Brain microvascular endothelial cell (primary cell): ENCODE data around the gene CENPVL2.
A peak's percentile ranks its signal among the peaks of the same experiment; 100 is the strongest.
"Not testable (repeated sequence)": the region's sequence is repeated elsewhere in the genome, so short reads cannot be mapped to it uniquely, and the experiment has no call there.

Experiments used
- DNase-seq: peaks from one replicate; pipeline ENCODE4 v3.0.0-alpha.2; 2020
- H3K27ac ChIP-seq: fragments of 250-450 bp; sonication (Bioruptor Pico); 2 replicates; pipeline ENCODE4 v1.5.1; 2020; ENCODE audit warnings: mild to moderate bottlenecking, moderate library complexity
- H3K27me3 ChIP-seq: fragments of 250-450 bp; sonication (Bioruptor Pico); replicated peaks from 2 replicates; pipeline ENCODE4 v1.5.1; 2020; ENCODE audit warnings: mild to moderate bottlenecking
- H3K36me3 ChIP-seq: fragments of 250-450 bp; sonication (Bioruptor Pico); replicated peaks from 2 replicates; pipeline ENCODE4 v1.5.1; 2020; ENCODE audit warnings: mild to moderate bottlenecking
- H3K4me3 ChIP-seq: 2 replicates; pipeline ENCODE4 v1.5.1; 2011; ENCODE audit warnings: low read depth, mild to moderate bottlenecking, control low read depth, low read length, moderate library complexity
- in situ Hi-C: cut with HindIII; loops from 2 replicates; pipeline ENCODE4 v1.10.0; 2017; ENCODE audit warnings: low sequenced_read_pairs, low pct_ligation_motif_present
- TF ChIP-seq, protein P1 (sequence below): IDR thresholded peaks from 2 replicates; pipeline ENCODE4 v1.5.1; 2011; ENCODE audit warnings: low read depth, mild to moderate bottlenecking, moderate library complexity, low read length, control low read depth, inconsistent platforms; ENCODE audit errors: missing control alignments

Gene CENPVL2

DNA sequence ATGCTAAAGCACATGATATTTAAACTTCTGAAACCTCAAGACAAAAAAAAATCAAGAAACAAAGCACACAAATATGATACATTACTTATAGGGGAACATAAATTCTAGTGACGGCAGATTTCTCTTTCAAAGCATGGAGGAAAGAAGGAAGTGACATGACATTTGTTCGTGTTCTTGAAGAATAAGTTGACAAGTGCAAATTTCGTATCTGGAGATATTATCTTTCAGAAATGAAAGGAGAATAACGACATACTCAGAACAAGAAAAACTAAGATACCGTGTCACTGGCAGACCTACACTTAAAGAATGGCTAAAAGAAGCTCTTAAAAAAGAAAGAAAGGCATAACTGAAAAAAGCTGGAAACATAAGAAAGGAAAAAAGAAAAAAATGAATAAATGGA, 16.6 kb downstream of the CENPVL2 start:
- TF ChIP-seq, protein P1, sequence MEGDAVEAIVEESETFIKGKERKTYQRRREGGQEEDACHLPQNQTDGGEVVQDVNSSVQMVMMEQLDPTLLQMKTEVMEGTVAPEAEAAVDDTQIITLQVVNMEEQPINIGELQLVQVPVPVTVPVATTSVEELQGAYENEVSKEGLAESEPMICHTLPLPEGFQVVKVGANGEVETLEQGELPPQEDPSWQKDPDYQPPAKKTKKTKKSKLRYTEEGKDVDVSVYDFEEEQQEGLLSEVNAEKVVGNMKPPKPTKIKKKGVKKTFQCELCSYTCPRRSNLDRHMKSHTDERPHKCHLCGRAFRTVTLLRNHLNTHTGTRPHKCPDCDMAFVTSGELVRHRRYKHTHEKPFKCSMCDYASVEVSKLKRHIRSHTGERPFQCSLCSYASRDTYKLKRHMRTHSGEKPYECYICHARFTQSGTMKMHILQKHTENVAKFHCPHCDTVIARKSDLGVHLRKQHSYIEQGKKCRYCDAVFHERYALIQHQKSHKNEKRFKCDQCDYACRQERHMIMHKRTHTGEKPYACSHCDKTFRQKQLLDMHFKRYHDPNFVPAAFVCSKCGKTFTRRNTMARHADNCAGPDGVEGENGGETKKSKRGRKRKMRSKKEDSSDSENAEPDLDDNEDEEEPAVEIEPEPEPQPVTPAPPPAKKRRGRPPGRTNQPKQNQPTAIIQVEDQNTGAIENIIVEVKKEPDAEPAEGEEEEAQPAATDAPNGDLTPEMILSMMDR = no peak
- Histone ChIP-seq H3K27ac (no peak overlapping the region), H3K36me3 (no peaks in the 10 kb centered on the region), H3K4me3 (no peak overlapping the region), H3K27me3 (no peaks in the 10 kb centered on the region)
- DNase-seq = no peak
- in situ Hi-C loops = no loop called here

DNA sequence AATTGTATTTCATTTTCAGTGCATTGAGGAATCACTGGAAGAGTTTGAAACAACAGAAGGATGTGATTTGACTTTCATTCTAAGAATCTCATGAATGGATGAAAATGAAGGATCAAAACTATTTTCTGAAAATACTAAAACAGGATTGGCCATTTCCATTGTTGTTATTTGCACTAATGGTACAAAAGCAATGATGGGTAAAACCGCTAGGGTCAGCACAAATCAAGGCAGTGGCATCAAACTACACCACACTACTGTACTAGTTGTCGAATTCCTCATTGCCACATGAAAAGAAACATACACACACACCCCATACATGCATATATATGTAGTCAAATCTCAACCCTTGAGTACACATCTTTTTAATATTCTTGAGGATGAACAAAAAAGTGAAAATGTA, 39.3 kb downstream of the CENPVL2 start:
- no peak overlapping the region for H3K4me3 ChIP-seq
- in situ Hi-C loops = no loop called here
- DNase-seq = no peak
- TF ChIP-seq, protein P1 = no peak
- H3K27me3 ChIP-seq = no peaks in the 10 kb centered on the region
- no peak overlapping the region for H3K27ac ChIP-seq
- H3K36me3 ChIP-seq = no peaks in the 10 kb centered on the region

DNA sequence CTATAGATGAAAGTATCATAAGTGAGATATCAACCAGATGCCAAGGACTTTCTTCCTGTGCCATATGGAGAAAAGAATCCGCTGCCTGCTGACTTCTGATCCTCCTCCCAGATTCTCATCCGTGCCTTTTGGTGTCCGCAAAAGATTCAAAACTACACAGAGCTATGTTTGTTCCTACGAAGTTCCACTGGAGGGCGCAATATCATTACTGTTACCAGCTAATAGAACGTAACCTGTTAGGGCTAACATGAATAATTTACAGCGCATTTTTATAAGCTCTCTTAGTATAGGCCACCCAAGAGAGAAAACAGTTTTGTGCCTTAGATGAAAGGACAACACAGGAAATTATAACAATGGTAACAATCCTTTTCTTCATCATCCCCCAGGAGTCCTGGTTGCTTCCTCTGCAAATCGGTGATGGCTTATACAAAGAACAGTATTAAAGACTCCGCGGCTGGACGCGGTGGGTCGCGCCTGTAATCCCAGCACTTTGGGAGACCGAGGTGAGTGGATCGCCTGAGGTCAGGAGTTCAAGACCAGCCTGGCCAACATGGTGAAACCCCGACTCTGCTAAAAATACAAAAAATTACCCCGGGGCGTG, 41.1 kb downstream of the CENPVL2 start:
- TF ChIP-seq, protein P1 = peak; percentile 49
- in situ Hi-C loops = no loop called here
- peak; percentile 32 for DNase-seq
- Histone ChIP-seq H3K36me3 (no peaks in the 10 kb centered on the region), H3K27ac (no peak overlapping the region), H3K4me3 (no peak overlapping the region), H3K27me3 (no peaks in the 10 kb centered on the region)

DNA sequence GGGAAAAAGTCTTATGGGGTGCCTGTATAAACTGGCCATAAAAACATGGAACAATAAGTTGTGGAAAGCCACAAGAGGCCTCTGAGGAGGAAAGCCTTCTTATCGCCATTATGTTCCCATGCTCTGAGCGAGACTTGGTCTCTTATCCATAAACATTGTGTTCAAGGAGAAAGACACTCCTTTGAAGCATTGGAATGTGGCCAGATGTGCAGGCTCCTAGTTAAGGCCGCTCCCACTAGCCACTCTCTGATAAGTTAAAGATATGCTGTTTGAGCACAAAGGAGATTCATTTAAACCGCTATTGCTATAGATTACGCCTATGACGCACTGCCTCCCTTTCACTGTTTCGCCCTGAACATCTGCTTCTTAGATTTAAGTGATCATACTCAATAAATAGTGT, 46.1 kb downstream of the CENPVL2 start:
- in situ Hi-C loops, H3K27me3 ChIP-seq, DNase-seq, H3K27ac ChIP-seq, H3K36me3 ChIP-seq, H3K4me3 ChIP-seq: not testable (repeated sequence)
